GM23338 (cell line): ENCODE results near the gene ABHD17B. TPM values are rescaled to one million over a fixed set of nuclear protein-coding genes. Genes with fewer than 3 reads are reported as not detected.

Experiments used
- ATAC-seq: fragments of 200-7000 bp; cut with Tn5 transposase; 3 replicates; pipeline ENCODE4 v1.9.1; 2020
- DNase-seq: peaks from one replicate; pipeline ENCODE4 v3.0.0-alpha.2; 2015; ENCODE audit warnings: low spot score
- H2AFZ ChIP-seq: fragments of 200-600 bp; sonication (generic); 2 replicates; pipeline ENCODE4 v1.8.0; 2016; ENCODE audit warnings: antibody characterized with exemption, mild to moderate bottlenecking, moderate library complexity
- H3F3A ChIP-seq: fragments of 200-600 bp; sonication (generic); replicated peaks from 2 replicates; pipeline ENCODE4 v1.8.0; 2017; ENCODE audit warnings: antibody characterized with exemption, mixed run types, low read depth
- H3K27ac ChIP-seq: fragments of 200-600 bp; sonication (generic); 2 replicates; pipeline ENCODE4 v1.6.1; 2016; ENCODE audit warnings: low read depth
- H3K27me3 ChIP-seq: fragments of 200-600 bp; sonication (generic); 2 replicates; pipeline ENCODE4 v1.8.0; 2016; ENCODE audit warnings: mild to moderate bottlenecking, mixed run types, moderate library complexity; ENCODE audit not compliant: insufficient read depth
- H3K36me3 ChIP-seq: fragments of 200-600 bp; sonication (generic); 2 replicates; pipeline ENCODE4 v1.8.0; 2016; ENCODE audit warnings: mild to moderate bottlenecking; ENCODE audit not compliant: insufficient read depth
- H3K4me1 ChIP-seq: fragments of 200-600 bp; sonication (generic); 2 replicates; pipeline ENCODE4 v1.8.0; 2016; ENCODE audit warnings: mild to moderate bottlenecking, moderate library complexity; ENCODE audit not compliant: insufficient read depth
- H3K4me2 ChIP-seq: fragments of 200-600 bp; sonication (generic); 2 replicates; pipeline ENCODE4 v1.7.1; 2017; ENCODE audit warnings: mixed run types
- H3K4me3 ChIP-seq: fragments of 200-600 bp; sonication (generic); 2 replicates; pipeline ENCODE4 v1.6.1; 2016; ENCODE audit warnings: mixed run types
- H3K79me2 ChIP-seq: fragments of 200-600 bp; sonication (generic); replicated peaks from 2 replicates; pipeline ENCODE4 v1.8.0; 2017; ENCODE audit warnings: mild to moderate bottlenecking; ENCODE audit not compliant: insufficient read depth
- H3K9me2 ChIP-seq: fragments of 200-600 bp; sonication (generic); 2 replicates; pipeline ENCODE4 v1.8.0; 2017; ENCODE audit not compliant: insufficient read depth
- H4K20me1 ChIP-seq: fragments of 200-600 bp; sonication (generic); replicated peaks from 2 replicates; pipeline ENCODE4 v1.8.0; 2017; ENCODE audit warnings: mild to moderate bottlenecking; ENCODE audit not compliant: insufficient read depth
- H3K27ac Mint-ChIP-seq: 2 replicates; pipeline ENCODE4 v1.8.0; 2020; ENCODE audit warnings: inconsistent platforms, mild to moderate bottlenecking, moderate library complexity, mixed read lengths
- H3K27me3 Mint-ChIP-seq: 3 replicates; pipeline ENCODE4 v1.8.0; 2022; ENCODE audit warnings: low read depth, mild to moderate bottlenecking, moderate library complexity, mixed read lengths, inconsistent platforms; ENCODE audit not compliant: insufficient read depth, poor library complexity
- H3K36me3 Mint-ChIP-seq: 3 replicates; pipeline ENCODE4 v1.8.0; 2021; ENCODE audit warnings: low read depth, mild to moderate bottlenecking, inconsistent platforms, moderate library complexity, mixed read lengths
- H3K4me1 Mint-ChIP-seq: 3 replicates; pipeline ENCODE4 v1.8.0; 2020; ENCODE audit warnings: mild to moderate bottlenecking, inconsistent platforms, mixed read lengths
- H3K4me3 Mint-ChIP-seq: 3 replicates; pipeline ENCODE4 v1.8.0; 2021; ENCODE audit warnings: moderate library complexity, mild to moderate bottlenecking, inconsistent platforms, mixed read lengths
- H3K9me3 Mint-ChIP-seq: 3 replicates; pipeline ENCODE4 v1.8.0; 2020; ENCODE audit warnings: moderate library complexity, mild to moderate bottlenecking, inconsistent platforms, mixed read lengths
- CREB1 ChIP-seq: fragments of 250-450 bp; sonication (Bioruptor Pico); IDR thresholded peaks from 2 replicates; pipeline ENCODE4 v1.5.0; 2020; ENCODE audit warnings: low read depth, mild to moderate bottlenecking, moderate library complexity
- EZH2 ChIP-seq: fragments of 200-600 bp; sonication (generic); IDR thresholded peaks from one replicate; pipeline ENCODE4 v1.8.0; 2017; ENCODE audit warnings: antibody characterized with exemption, mild to moderate bottlenecking, low read depth; ENCODE audit not compliant: unreplicated experiment
- EZH2phosphoT487 ChIP-seq: fragments of 200-600 bp; sonication (generic); IDR thresholded peaks from one replicate; pipeline ENCODE4 v1.8.1; 2018; ENCODE audit warnings: antibody characterized with exemption; ENCODE audit not compliant: unreplicated experiment
- JUNB ChIP-seq: IDR thresholded peaks from one replicate; pipeline ENCODE4 v1.6.1; 2016; ENCODE audit warnings: antibody characterized with exemption; ENCODE audit not compliant: unreplicated experiment
- NANOG ChIP-seq: IDR thresholded peaks from 2 replicates; pipeline ENCODE4 v1.6.1; 2016; ENCODE audit warnings: antibody characterized with exemption, borderline replicate concordance
- POLR2AphosphoS5 ChIP-seq: IDR thresholded peaks from 2 replicates; pipeline ENCODE4 v1.6.1; 2016; ENCODE audit warnings: antibody characterized with exemption, low read depth
- STAT1 ChIP-seq: IDR thresholded peaks from one replicate; pipeline ENCODE4 v1.6.1; 2016; ENCODE audit warnings: antibody characterized with exemption; ENCODE audit not compliant: unreplicated experiment
- ZNF331 ChIP-seq: fragments of 250-450 bp; sonication (Bioruptor Pico); IDR thresholded peaks from 2 replicates; pipeline ENCODE4 v1.5.0; 2020; ENCODE audit warnings: low read depth, mild to moderate bottlenecking, moderate library complexity
- polyA plus RNA-seq: library from polyadenylated mRNA; unstranded; fragments of >200 nt; fragmentation: Nextera tagmentation; extraction: Ambion mirVana; gene quantifications from 2 replicates; pipeline ENCODE4 v1.2.1, GENCODE V29; 2016
- total RNA-seq: library from RNA; depleted of rRNA; stranded (reverse); fragments of >200 nt; shearing (Covaris generic); gene quantifications from 2 replicates; pipeline ENCODE4 v1.2.3, GENCODE V29; 2014
- TF ChIP-seq, protein P1 (sequence below), 2 experiments: fragments of 200-600 bp in 1 of 2; sonication (generic) in 1 of 2; conservative IDR thresholded peaks; 2 replicates each; pipeline versions ENCODE4 v1.5.1 to v1.6.1; 2016 to 2017; ENCODE audit warnings: antibody characterized with exemption in 2 of 2, low read depth in 2 of 2, mild to moderate bottlenecking in 2 of 2, moderate library complexity in 1 of 2
- TF ChIP-seq, protein P2 (sequence below): IDR thresholded peaks from one replicate; pipeline ENCODE4 v1.6.1; 2018; ENCODE audit warnings: antibody characterized with exemption; ENCODE audit not compliant: unreplicated experiment
- TF ChIP-seq, protein P3 (sequence below): fragments of 250-450 bp; sonication (Bioruptor Pico); IDR thresholded peaks from 2 replicates; pipeline ENCODE4 v1.5.0; 2020; ENCODE audit warnings: mild to moderate bottlenecking, moderate library complexity
- TF ChIP-seq, protein P4 (sequence below): IDR thresholded peaks from 2 replicates; pipeline ENCODE4 v1.6.1; 2016; ENCODE audit warnings: antibody characterized with exemption

The ABHD17B gene
- total and polyA plus RNA-seq, 2 experiments from 2014 or later = 32.2 to 112 TPM

DNA sequence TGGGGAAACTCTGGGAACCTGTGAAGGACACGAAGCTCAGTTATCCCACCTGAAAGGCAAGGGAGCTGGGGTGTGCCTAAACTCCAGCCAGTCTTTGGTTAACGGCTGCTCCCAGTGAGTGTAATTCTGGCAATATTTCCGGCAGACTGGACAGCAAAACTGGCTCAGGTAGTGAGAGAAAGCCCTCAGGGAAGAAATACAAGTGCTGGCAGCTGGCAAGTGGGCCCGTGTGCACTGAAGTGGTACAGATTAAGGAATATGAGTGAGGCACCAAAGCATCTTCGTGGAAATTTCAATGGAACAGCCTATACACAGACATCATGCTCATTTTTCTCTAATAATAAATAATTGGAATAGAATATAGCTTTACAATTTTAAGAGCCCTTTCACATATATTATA lies 56.2 kb downstream of the ABHD17B start:
- peaks cover 2% of the 10 kb centered on the region for H3K27me3 Mint-ChIP-seq
- H3K9me3 Mint-ChIP-seq = peaks cover 5% of the 10 kb centered on the region; the same call in 2 of the 3 replicates
- Histone ChIP-seq H3K4me1 (no peaks in the 10 kb centered on the region), H3K36me3 (no peaks in the 10 kb centered on the region), H3K4me3 (no peak overlapping the region), H3K27ac (peak overlapping the region; percentile 63; the same call in 1 of the 2 replicates), H3K9me2 (no peaks in the 10 kb centered on the region), H2AFZ (no peak overlapping the region), H3K27me3 (no peaks in the 10 kb centered on the region), H3K79me2 (no peaks in the 10 kb centered on the region), H3F3A (0 out of 2 replicates have a peak, but pooled peaks cover 9% of the 10 kb centered on the region), H4K20me1 (no peaks in the 10 kb centered on the region; the same call in 1 of the 2 replicates), H3K4me2 (no peak overlapping the region)
- H3K4me1 Mint-ChIP-seq = no peaks in the 10 kb centered on the region
- ATAC-seq = no peak
- H3K4me3 Mint-ChIP-seq = no peak overlapping the region
- no peak for DNase-seq
- TF ChIP-seq EZH2 (no peak), EZH2phosphoT487 (no peak), STAT1 (no peak), JUNB (no peak), NANOG (no peak), POLR2AphosphoS5 (no peak), ZNF331 (CRISPR knock-in tag) (no peak), CREB1 (CRISPR knock-in tag) (no peak)
- TF ChIP-seq, protein P1, sequence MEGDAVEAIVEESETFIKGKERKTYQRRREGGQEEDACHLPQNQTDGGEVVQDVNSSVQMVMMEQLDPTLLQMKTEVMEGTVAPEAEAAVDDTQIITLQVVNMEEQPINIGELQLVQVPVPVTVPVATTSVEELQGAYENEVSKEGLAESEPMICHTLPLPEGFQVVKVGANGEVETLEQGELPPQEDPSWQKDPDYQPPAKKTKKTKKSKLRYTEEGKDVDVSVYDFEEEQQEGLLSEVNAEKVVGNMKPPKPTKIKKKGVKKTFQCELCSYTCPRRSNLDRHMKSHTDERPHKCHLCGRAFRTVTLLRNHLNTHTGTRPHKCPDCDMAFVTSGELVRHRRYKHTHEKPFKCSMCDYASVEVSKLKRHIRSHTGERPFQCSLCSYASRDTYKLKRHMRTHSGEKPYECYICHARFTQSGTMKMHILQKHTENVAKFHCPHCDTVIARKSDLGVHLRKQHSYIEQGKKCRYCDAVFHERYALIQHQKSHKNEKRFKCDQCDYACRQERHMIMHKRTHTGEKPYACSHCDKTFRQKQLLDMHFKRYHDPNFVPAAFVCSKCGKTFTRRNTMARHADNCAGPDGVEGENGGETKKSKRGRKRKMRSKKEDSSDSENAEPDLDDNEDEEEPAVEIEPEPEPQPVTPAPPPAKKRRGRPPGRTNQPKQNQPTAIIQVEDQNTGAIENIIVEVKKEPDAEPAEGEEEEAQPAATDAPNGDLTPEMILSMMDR (conservative IDR thresholded peaks at IDR 0.05; ENCODE audit: low read depth in 2 of 2) = no peak
- TF ChIP-seq, protein P2, sequence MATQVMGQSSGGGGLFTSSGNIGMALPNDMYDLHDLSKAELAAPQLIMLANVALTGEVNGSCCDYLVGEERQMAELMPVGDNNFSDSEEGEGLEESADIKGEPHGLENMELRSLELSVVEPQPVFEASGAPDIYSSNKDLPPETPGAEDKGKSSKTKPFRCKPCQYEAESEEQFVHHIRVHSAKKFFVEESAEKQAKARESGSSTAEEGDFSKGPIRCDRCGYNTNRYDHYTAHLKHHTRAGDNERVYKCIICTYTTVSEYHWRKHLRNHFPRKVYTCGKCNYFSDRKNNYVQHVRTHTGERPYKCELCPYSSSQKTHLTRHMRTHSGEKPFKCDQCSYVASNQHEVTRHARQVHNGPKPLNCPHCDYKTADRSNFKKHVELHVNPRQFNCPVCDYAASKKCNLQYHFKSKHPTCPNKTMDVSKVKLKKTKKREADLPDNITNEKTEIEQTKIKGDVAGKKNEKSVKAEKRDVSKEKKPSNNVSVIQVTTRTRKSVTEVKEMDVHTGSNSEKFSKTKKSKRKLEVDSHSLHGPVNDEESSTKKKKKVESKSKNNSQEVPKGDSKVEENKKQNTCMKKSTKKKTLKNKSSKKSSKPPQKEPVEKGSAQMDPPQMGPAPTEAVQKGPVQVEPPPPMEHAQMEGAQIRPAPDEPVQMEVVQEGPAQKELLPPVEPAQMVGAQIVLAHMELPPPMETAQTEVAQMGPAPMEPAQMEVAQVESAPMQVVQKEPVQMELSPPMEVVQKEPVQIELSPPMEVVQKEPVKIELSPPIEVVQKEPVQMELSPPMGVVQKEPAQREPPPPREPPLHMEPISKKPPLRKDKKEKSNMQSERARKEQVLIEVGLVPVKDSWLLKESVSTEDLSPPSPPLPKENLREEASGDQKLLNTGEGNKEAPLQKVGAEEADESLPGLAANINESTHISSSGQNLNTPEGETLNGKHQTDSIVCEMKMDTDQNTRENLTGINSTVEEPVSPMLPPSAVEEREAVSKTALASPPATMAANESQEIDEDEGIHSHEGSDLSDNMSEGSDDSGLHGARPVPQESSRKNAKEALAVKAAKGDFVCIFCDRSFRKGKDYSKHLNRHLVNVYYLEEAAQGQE = no peak
- TF ChIP-seq, protein P3, sequence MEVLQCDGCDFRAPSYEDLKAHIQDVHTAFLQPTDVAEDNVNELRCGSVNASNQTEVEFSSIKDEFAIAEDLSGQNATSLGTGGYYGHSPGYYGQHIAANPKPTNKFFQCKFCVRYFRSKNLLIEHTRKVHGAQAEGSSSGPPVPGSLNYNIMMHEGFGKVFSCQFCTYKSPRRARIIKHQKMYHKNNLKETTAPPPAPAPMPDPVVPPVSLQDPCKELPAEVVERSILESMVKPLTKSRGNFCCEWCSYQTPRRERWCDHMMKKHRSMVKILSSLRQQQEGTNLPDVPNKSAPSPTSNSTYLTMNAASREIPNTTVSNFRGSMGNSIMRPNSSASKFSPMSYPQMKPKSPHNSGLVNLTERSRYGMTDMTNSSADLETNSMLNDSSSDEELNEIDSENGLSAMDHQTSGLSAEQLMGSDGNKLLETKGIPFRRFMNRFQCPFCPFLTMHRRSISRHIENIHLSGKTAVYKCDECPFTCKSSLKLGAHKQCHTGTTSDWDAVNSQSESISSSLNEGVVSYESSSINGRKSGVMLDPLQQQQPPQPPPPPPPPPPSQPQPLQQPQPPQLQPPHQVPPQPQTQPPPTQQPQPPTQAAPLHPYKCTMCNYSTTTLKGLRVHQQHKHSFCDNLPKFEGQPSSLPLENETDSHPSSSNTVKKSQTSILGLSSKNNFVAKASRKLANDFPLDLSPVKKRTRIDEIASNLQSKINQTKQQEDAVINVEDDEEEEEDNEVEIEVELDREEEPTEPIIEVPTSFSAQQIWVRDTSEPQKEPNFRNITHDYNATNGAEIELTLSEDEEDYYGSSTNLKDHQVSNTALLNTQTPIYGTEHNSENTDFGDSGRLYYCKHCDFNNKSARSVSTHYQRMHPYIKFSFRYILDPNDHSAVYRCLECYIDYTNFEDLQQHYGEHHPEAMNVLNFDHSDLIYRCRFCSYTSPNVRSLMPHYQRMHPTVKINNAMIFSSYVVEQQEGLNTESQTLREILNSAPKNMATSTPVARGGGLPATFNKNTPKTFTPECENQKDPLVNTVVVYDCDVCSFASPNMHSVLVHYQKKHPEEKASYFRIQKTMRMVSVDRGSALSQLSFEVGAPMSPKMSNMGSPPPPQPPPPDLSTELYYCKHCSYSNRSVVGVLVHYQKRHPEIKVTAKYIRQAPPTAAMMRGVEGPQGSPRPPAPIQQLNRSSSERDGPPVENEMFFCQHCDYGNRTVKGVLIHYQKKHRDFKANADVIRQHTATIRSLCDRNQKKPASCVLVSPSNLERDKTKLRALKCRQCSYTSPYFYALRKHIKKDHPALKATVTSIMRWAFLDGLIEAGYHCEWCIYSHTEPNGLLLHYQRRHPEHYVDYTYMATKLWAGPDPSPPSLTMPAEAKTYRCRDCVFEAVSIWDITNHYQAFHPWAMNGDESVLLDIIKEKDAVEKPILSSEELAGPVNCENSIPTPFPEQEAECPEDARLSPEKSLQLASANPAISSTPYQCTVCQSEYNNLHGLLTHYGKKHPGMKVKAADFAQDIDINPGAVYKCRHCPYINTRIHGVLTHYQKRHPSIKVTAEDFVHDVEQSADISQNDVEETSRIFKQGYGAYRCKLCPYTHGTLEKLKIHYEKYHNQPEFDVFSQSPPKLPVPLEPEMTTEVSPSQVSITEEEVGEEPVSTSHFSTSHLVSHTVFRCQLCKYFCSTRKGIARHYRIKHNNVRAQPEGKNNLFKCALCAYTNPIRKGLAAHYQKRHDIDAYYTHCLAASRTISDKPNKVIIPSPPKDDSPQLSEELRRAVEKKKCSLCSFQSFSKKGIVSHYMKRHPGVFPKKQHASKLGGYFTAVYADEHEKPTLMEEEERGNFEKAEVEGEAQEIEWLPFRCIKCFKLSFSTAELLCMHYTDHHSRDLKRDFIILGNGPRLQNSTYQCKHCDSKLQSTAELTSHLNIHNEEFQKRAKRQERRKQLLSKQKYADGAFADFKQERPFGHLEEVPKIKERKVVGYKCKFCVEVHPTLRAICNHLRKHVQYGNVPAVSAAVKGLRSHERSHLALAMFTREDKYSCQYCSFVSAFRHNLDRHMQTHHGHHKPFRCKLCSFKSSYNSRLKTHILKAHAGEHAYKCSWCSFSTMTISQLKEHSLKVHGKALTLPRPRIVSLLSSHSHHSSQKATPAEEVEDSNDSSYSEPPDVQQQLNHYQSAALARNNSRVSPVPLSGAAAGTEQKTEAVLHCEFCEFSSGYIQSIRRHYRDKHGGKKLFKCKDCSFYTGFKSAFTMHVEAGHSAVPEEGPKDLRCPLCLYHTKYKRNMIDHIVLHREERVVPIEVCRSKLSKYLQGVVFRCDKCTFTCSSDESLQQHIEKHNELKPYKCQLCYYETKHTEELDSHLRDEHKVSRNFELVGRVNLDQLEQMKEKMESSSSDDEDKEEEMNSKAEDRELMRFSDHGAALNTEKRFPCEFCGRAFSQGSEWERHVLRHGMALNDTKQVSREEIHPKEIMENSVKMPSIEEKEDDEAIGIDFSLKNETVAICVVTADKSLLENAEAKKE (CRISPR knock-in tag) = no peak
- TF ChIP-seq, protein P4, sequence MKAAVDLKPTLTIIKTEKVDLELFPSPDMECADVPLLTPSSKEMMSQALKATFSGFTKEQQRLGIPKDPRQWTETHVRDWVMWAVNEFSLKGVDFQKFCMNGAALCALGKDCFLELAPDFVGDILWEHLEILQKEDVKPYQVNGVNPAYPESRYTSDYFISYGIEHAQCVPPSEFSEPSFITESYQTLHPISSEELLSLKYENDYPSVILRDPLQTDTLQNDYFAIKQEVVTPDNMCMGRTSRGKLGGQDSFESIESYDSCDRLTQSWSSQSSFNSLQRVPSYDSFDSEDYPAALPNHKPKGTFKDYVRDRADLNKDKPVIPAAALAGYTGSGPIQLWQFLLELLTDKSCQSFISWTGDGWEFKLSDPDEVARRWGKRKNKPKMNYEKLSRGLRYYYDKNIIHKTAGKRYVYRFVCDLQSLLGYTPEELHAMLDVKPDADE = no peak
- peaks cover 6% of the 10 kb centered on the region; the same call in 2 of the 3 replicates for H3K36me3 Mint-ChIP-seq
- H3K27ac Mint-ChIP-seq = no peak overlapping the region
